DMS153 treated with DMSO at 0.1 percent for 48 hours (cell line): ENCODE results near the gene MINDY4.

Experiments used
- DNase-seq: peaks from one replicate; lab custom pipeline; 2025; ENCODE audit not compliant: unreplicated experiment; lab: John Stamatoyannopoulos, UW

The MINDY4 gene

GRCh38 chr7:30771880-30772425 is 736 bp downstream of the MINDY4 start:
- no peak for DNase-seq

GRCh38 chr7:30772984-30773383 is 1.8 kb downstream of the MINDY4 start:
- DNase-seq = no peak

GRCh38 chr7:30775992-30776391 is 4.8 kb downstream of the MINDY4 start:
- no peak for DNase-seq

GRCh38 chr7:30776971-30777370 is 5.8 kb downstream of the MINDY4 start:
- no peak for DNase-seq

- no peak for DNase-seq
These were observed 7.2 kb downstream of the MINDY4 start for GRCh38 chr7:30778255-30779025.

- no peak for DNase-seq
These were observed 8.4 kb downstream of the MINDY4 start for GRCh38 chr7:30779574-30779973.

- no peak for DNase-seq
These were observed 9.7 kb downstream of the MINDY4 start for GRCh38 chr7:30780941-30781340.

- DNase-seq = no peak
These were observed 11.5 kb downstream of the MINDY4 start for GRCh38 chr7:30782690-30783089.

- DNase-seq = no peak
These were observed 14.6 kb downstream of the MINDY4 start for GRCh38 chr7:30785786-30786185.

- no peak for DNase-seq
These were observed 16.3 kb downstream of the MINDY4 start for GRCh38 chr7:30787486-30787885.

- no peak for DNase-seq
These were observed 17.6 kb downstream of the MINDY4 start for GRCh38 chr7:30788640-30789333.

GRCh38 chr7:30789334-30789711 is 18.1 kb downstream of the MINDY4 start:
- no peak for DNase-seq

- no peak for DNase-seq
These were observed 19.1 kb downstream of the MINDY4 start for GRCh38 chr7:30790356-30790755.

GRCh38 chr7:30791114-30791513 is 19.9 kb downstream of the MINDY4 start:
- DNase-seq = no peak

GRCh38 chr7:30795161-30795948 is 24.1 kb downstream of the MINDY4 start:
- DNase-seq = no peak

GRCh38 chr7:30796105-30796869 is 25.1 kb downstream of the MINDY4 start:
- no peak for DNase-seq

GRCh38 chr7:30797176-30798040 is 26.2 kb downstream of the MINDY4 start:
- DNase-seq = no peak

- DNase-seq = no peak
These were observed 28.2 kb downstream of the MINDY4 start for GRCh38 chr7:30799206-30799975.
